Measurements from ENCODE around the gene CPM.
"Not testable (repeated sequence)": the region's sequence is repeated elsewhere in the genome, so short reads cannot be mapped to it uniquely, and the experiment has no call there.

The CPM gene

DNA sequence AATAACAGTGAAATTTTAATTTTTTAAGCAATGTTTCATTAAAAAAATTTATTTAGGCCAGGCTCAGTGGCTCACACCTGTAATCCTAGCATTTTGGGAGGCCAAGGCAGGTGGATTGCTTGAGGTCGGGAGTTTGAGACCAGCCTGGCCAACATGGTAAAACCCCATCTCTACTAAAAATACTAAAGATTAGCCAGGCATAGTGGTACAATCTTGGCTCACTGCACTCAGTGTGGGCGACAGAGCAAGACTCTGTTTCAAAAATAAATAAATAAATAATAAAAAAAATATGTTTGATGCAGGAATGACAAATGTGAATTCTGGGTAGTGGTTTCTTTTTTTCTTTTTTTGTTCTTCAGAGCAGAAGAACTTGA, 130.6 kb downstream of the CPM start:
- H3K4me1 Mint-ChIP-seq (ENCODE audit: low read depth); H3K27ac Mint-ChIP-seq: not testable (repeated sequence)

More for the DNA sequence above, 130.6 kb downstream of the CPM start:
- not testable (repeated sequence) for H3K9me3 Mint-ChIP-seq (ENCODE audit: low read depth); H3K27me3 Mint-ChIP-seq; H3K4me3 Mint-ChIP-seq; H3K36me3 Mint-ChIP-seq
